GM11168 (cell line): Measurements from ENCODE around the gene NRIP1.

Experiments used
- in situ Hi-C: fragments of 300-500 bp; cut with MboI; formaldehyde crosslinking; loops from one replicate; pipeline ENCODE4 v1.12.0; 2022; ENCODE audit warnings: low sequenced_read_pairs; ENCODE audit not compliant: unreplicated experiment

The NRIP1 gene

DNA sequence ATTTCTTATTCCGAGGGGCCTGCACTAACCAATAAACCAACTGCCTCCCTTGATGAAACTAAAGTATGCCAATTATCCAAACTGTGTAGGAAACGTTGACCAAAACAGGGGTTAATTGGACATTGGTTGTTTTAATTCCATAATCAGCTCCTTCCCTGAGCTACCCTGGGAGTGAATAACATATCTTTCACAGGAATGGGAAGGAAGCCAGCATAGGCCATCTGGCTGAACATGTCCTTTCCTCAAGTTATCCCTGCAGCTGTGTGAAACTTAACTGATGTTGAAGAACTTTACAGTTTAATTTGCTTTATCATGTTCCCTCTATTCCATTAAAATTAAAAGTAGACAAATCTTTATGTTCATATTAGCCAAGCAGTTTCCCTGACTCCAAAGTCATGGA lies 75.4 kb downstream of the NRIP1 start:
- in situ Hi-C loops, result no loop called here

DNA sequence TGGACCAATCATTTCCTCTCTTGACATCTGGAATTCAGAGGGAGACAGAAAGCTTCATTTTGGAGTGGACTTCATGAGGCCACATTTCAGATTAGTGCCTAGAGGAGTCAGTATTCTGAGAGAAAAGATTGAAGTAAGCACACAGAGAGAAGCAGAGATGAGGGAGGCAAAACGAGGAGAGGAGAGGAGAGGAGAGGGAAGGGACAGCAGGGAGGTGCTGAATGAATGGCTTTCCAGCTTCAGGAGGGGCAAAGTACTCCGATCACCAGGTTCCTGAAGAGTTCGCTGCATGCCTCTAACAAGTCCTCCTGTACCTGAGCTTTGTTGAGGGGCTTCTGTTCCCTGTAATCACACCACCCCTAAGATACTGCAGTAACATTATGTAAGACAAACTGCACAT lies 76.0 kb downstream of the NRIP1 start:
- in situ Hi-C loops, result no loop called here

DNA sequence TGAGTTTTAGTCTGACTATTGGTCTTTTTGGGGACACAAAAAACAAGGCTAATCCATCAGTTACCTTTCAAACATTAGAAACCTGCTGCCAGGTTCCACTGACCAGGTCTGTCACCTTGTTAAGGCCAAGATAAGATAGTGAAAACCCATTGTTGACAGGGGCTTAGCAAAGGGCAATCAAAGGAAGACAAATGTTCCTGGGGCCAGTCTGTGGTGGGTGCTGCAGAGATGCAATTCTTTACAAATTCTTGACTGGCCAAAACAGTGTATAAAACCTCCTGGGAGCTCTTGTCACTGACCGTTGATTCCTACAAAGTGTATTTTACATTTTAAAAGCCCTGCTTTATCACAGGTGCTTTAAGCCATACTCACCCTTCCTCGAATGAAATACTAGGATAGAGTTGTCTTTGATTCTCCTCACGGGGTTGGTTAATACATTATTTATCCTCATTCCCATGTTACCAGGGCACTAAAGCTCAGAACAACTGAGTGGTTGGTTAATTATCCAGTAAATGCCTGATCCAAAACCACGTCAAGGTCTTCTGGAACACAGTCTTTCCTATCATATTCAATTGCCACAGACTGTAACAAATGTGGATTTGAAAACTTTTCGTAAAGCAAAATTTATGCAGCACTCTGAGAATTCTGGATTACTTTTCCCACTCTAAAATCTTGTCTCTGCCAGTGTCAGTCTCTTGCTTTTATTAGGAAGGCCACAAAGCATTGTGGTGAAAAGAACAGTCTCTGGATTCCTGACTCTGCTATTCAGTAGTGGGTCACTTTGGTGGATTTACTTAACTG lies 77.2 kb downstream of the NRIP1 start:
- in situ Hi-C loops, result no loop called here

GRCh38 chr21:14985306-14985705 lies 79.5 kb downstream of the NRIP1 start:
- in situ Hi-C loops, result no loop called here

- in situ Hi-C loops, result no loop called here
These were observed 82.5 kb downstream of the NRIP1 start for GRCh38 chr21:14982336-14982735.

DNA sequence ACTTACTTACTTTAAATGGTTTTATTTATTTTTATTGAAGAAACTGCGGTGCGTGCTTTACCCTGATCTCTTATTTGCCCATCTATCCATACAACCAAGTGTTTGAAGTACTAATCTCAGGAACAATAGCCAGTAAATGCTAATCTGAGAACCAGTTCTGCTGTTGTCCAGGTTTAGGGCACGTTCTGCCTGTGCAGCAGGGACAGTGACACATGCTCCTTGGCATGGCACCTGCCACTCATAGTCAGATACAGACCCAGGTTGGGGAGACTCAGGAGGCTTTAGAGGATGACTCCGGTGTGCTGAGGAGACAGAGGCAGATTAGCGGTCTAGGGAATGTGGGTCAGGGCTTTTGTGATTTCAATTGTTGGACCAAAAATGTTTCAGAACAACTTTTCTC lies 83.6 kb downstream of the NRIP1 start:
- in situ Hi-C loops, result no loop called here

- in situ Hi-C loops, result no loop called here
These were observed 85.5 kb downstream of the NRIP1 start for GRCh38 chr21:14979264-14979663.

GRCh38 chr21:14977814-14978213 lies 87.0 kb downstream of the NRIP1 start:
- in situ Hi-C loops, result no loop called here

DNA sequence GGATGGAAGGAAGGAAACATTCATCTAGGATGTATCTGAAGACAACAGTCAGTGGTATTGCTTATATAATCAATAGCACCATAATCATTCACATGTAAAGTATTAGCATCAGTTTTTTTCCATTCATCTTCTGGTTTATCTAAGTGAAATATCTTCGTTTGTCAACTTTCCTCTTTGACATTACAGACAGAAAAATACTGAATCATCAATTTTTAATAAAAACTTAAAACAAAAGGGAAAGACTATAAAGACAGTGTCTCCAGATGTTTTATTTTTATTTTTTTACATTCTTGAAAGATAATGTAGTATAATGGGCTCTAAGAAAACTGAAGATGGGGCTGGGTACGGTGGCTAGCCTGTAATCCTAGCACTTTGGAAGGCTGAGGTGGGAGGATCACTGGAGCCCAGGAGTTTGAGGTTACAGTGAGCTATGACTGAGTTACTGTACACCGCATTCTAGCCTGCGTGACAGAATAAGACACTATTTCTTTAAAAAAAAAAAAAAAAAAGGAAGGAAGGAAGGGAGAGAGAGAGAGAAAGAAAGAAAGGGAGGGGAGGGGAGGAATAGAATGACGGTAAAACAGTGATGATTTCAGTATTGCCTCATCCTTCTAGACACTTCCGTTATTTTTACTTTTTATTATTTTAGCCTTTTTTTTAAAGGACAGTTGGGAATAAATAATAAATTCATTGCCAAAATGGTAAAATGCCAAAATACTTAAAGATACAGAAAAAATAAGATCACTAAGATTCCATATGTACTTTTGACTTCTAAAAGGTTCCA lies 89.5 kb downstream of the NRIP1 start:
- in situ Hi-C loops, result no loop called here

DNA sequence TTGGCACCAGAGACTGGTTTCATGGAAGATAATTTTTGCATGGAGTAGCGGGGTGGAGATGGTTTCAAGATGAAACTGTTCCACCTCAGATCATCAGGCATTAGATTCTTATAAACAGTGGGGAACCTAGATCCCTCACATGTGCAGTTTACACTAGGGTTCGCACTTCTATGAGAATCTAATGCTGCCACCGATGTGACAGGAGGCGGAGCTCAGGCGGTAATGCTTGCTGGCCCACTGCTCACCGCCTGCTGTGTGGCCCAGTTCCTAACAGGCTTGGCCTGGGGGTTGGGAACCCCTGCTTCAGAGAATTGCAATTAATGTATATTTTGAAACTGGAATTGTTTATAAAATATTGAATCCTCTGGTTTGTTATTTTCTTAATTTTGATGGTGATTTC lies 92.1 kb downstream of the NRIP1 start:
- in situ Hi-C loops, result no loop called here

GRCh38 chr21:14968821-14969220 lies 96.0 kb downstream of the NRIP1 start:
- in situ Hi-C loops, result no loop called here

GRCh38 chr21:14968029-14968428 lies 96.8 kb downstream of the NRIP1 start:
- in situ Hi-C loops, result no loop called here

DNA sequence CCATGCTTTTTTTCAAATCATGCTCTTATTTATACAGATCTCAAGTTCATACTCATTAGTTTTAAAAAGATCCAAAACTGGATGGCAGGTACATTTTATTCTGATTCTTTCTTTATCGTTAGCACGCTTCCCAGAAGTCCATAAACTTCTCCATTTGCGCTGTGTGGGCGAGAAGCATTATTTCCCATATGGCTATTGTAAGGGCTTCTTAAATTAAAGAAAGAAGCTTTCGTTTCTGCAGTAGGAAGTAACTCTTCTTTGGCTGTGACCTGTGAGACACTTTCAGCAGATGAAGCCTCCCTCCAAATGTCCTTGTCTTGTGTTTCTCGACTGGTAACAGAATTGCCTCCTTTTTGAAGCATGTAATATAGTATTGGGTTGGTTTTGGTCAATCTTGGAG lies 100.2 kb downstream of the NRIP1 start:
- in situ Hi-C loops, result no loop called here

DNA sequence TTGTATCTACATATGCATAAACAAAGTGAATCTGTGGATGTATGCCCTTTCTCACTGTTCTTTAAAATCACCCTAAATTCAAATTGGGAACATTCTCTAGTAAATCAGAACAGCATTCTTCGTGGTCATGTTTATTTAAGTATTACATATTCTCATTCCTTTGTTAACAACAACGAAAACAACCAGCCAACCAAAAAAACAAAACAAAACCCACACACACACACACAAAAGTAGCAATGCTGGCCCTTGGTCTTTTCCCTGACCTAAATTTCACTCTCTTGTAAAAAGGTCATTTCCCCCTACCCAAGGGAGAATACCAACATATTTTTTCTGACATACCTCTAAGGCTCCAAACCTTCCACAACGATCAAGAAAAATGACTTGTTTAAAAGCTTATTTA lies 102.6 kb downstream of the NRIP1 start:
- in situ Hi-C loops, result no loop called here

GRCh38 chr21:14961502-14961901 lies 103.3 kb downstream of the NRIP1 start:
- in situ Hi-C loops, result no loop called here

DNA sequence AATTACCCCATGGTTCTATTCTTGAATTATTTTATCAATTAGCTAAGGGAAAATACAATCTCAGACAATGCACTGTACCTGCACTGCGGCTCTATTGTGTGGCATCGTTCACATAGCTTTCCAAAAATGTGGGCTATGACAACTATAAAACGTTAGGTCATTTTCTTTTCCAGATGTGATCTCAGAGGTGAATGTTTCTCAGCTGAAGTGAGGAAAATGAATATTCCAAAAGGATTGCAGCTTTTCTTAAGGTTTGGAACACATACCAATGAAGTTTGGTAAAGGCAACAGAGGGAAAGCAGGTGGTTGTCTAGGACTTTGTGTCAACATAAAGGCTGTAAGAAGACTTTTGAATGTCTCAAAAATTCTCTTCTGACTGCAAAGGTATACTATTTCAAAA lies 105.5 kb downstream of the NRIP1 start:
- in situ Hi-C loops, result no loop called here

- in situ Hi-C loops, result no loop called here
These were observed 107.0 kb downstream of the NRIP1 start for GRCh38 chr21:14957836-14958235.

- in situ Hi-C loops, result no loop called here
These were observed 108.0 kb downstream of the NRIP1 start for GRCh38 chr21:14956807-14957206.

DNA sequence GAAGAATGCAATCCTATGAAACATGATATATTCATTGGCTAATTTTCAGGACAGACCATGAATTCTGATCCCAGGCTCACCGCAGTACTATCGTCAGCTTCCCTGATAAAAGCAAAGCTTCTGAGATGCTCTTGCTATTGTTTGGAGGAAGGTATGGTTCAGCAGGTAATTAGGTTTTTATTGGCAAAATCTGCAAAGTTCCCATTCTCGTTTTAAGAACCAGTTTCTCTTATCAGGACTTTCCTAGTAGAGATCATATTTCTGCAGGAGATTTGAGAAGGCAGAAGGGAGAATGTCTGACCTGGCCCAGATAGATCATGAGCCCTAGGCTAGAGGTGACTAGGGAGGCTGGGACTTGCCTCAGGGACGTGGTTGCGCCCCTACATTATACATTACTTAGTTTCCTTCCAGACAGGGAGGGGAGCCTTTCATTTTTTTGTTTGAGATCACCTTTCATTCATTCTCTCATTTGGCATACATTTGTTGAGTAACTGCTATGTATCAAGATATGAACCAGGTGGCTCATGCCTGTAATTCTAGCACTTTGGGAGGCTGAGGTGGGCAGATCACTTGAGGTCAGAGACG lies 108.8 kb downstream of the NRIP1 start:
- in situ Hi-C loops, result no loop called here

- in situ Hi-C loops, result no loop called here
These were observed 111.9 kb downstream of the NRIP1 start for GRCh38 chr21:14952916-14953315.

GRCh38 chr21:14949603-14950002 lies 115.2 kb downstream of the NRIP1 start:
- in situ Hi-C loops, result no loop called here
